HepG2 (cell line): ENCODE measurements around the gene IGFN1. TPM values are rescaled to one million over a fixed set of nuclear protein-coding genes. Genes with fewer than 3 reads are reported as not detected.

ENCODE experiments used
- ATAC-seq: fragments of 200-7000 bp; cut with Tn5 transposase; 3 replicates; pipeline ENCODE4 v1.9.1; 2020; ENCODE audit warnings: mild to moderate bottlenecking, moderate library complexity
- BruUV-seq: library from RNA; stranded (reverse); fragments of 400-500 nt; replicated peaks from 2 replicates; lab custom pipeline; 2021; lab: Mats Ljungman, UMichigan
- CTCF ChIA-PET: fragments of 300-600 bp; formaldehyde crosslinking; extraction: SDS; loops from one replicate; lab custom pipeline; 2021; ENCODE audit warnings: low total read pairs, inconsistent platforms, low intra/inter-chr PET ratio; lab: Yijun Ruan, JAX
- POLR2A ChIA-PET: fragments of 350-600 bp; sonication (Branson Sonifier 250); formaldehyde crosslinking; loops from one replicate; lab custom pipeline; 2020; ENCODE audit warnings: antibody characterized with exemption, inconsistent platforms; lab: Yijun Ruan, JAX
- DNase-seq: peaks from one replicate; pipeline ENCODE4 v3.0.0-alpha.2; 2015; ENCODE audit warnings: low spot score
- FAIRE-seq: peaks from 3 replicates; lab custom pipeline; 2011; peaks lifted over from hg19 to GRCh38; lab: Jason Lieb, UNC
- H2AFZ ChIP-seq: one replicate; pipeline ENCODE4 v1.6.1; 2011; ENCODE audit warnings: low read length, inconsistent platforms
- H3K27ac ChIP-seq: fragments of 300-600 bp; 3 replicates; pipeline ENCODE4 v1.8.0; 2011; ENCODE audit warnings: mixed run types, mild to moderate bottlenecking, mixed read lengths, low read length, inconsistent platforms; ENCODE audit not compliant: insufficient read depth; ENCODE audit errors: extremely low read length
- H3K27me3 ChIP-seq, 2 experiments: fragments of 200-600 bp in 1 of 2; 2 replicates in 1 of 2; 3 replicates in 1 of 2; pipeline versions ENCODE4 v1.6.0 to v1.8.0; 2011; ENCODE audit warnings: low read length in 2 of 2, mild to moderate bottlenecking in 2 of 2, moderate library complexity in 2 of 2, inconsistent platforms in 1 of 2; ENCODE audit not compliant: insufficient read depth in 2 of 2, control insufficient read depth in 1 of 2
- H3K36me3 ChIP-seq, 2 experiments: fragments of 200-600 bp in 1 of 2; replicated peaks in 1 of 2; 2 replicates in 1 of 2; 3 replicates in 1 of 2; pipeline versions ENCODE4 v1.5.1 to v1.8.0; 2011; ENCODE audit warnings: low read length in 2 of 2, inconsistent platforms in 1 of 2; ENCODE audit not compliant: insufficient read depth in 2 of 2, control insufficient read depth in 1 of 2
- H3K4me1 ChIP-seq: 2 replicates; pipeline ENCODE4 v1.5.1; 2012; ENCODE audit warnings: low read length, inconsistent platforms; ENCODE audit not compliant: insufficient read depth
- H3K4me2 ChIP-seq: 2 replicates; pipeline ENCODE4 v1.6.0; 2011; ENCODE audit warnings: low read depth, low read length, inconsistent platforms
- H3K4me3 ChIP-seq, 3 experiments: fragments of 200-600 bp in 1 of 3; sonication (generic), shearing (Covaris generic) in 1 of 3; replicated peaks in 1 of 3; 2 replicates each; pipeline ENCODE4 v1.5.1; 2011 to 2016; ENCODE audit warnings: low read length in 3 of 3, inconsistent platforms in 2 of 3, low read depth in 2 of 3, mild to moderate bottlenecking in 2 of 3, control low read depth in 1 of 3, mixed read lengths in 1 of 3; ENCODE audit not compliant: insufficient read depth in 1 of 3
- H3K79me2 ChIP-seq: one replicate; pipeline ENCODE4 v1.6.1; 2011; ENCODE audit warnings: low read length, inconsistent platforms; ENCODE audit not compliant: insufficient read depth
- H3K9ac ChIP-seq: 2 replicates; pipeline ENCODE4 v1.6.0; 2011; ENCODE audit warnings: mild to moderate bottlenecking, low read depth, low read length, inconsistent platforms; ENCODE audit not compliant: insufficient read depth
- H3K9me3 ChIP-seq: 2 replicates; pipeline ENCODE4 v1.5.1; 2012; ENCODE audit warnings: mild to moderate bottlenecking, low read length
- H4K20me1 ChIP-seq: 2 replicates; pipeline ENCODE4 v1.6.0; 2011; ENCODE audit warnings: inconsistent platforms, mild to moderate bottlenecking, low read length, moderate library complexity; ENCODE audit not compliant: insufficient read depth
- CSRNP1 ChIP-seq: sonication (generic); formaldehyde crosslinking; IDR thresholded peaks from 2 replicates; pipeline ENCODE4 v1.8.1; 2023; ENCODE audit warnings: mild to moderate bottlenecking, missing genetic modification reagents
- FOSL1 ChIP-seq: sonication (generic); formaldehyde crosslinking; IDR thresholded peaks from 2 replicates; pipeline ENCODE4 v1.9.0; 2021; ENCODE audit warnings: missing genetic modification reagents, borderline replicate concordance
- POGZ ChIP-seq: sonication (generic); formaldehyde crosslinking; IDR thresholded peaks from 2 replicates; pipeline ENCODE4 v1.4.0; 2020; ENCODE audit warnings: mild to moderate bottlenecking, missing genetic modification reagents
- REL ChIP-seq: sonication (generic); formaldehyde crosslinking; conservative IDR thresholded peaks from 2 replicates; pipeline ENCODE4 v1.8.0; 2022; ENCODE audit warnings: mild to moderate bottlenecking, missing genetic modification reagents, moderate library complexity
- ZNF232 ChIP-seq: sonication (generic); formaldehyde crosslinking; IDR thresholded peaks from 2 replicates; pipeline ENCODE4 v1.4.0; 2020; ENCODE audit warnings: missing genetic modification reagents, borderline replicate concordance
- ZNF354B ChIP-seq: sonication (generic); formaldehyde crosslinking; IDR thresholded peaks from 2 replicates; pipeline ENCODE4 v1.8.0; 2022; ENCODE audit warnings: mild to moderate bottlenecking, missing genetic modification reagents
- ZNF484 ChIP-seq: sonication (generic); formaldehyde crosslinking; IDR thresholded peaks from 2 replicates; pipeline ENCODE4 v1.5.1; 2020; ENCODE audit warnings: mild to moderate bottlenecking, low read depth, missing genetic modification reagents, borderline replicate concordance
- WGBS: methylation state at CpG from one replicate; pipeline ENCODE4 v1.1.6; 2017; ENCODE audit warnings: low lambda C conversion rate; 5-methylcytosine and 5-hydroxymethylcytosine counted together
- in situ Hi-C: cut with HindIII; loops from 2 replicates; pipeline ENCODE4 v1.10.0; 2017; ENCODE audit warnings: low pct_unique_long_range_greater_than_20kb; ENCODE audit not compliant: extremely low pct_ligation_motif_present
- intact Hi-C: fragments of 100-400 bp; cut with micrococcal nuclease; formaldehyde crosslinking; loops from one replicate; pipeline ENCODE4 v1.10.0; 2022; ENCODE audit not compliant: unreplicated experiment
- polyA plus RNA-seq, 8 experiments: library from polyadenylated mRNA; depleted of rRNA in 3 of 8; stranded (reverse) in 7 of 8; unstranded in 1 of 8; fragments of >200 nt; fragmentation: Illumina TruSeq in 4 of 8; extraction: Trizol in 4 of 8; gene quantifications; 2 replicates each; pipeline versions ENCODE4 v1.2.1 to v1.2.3, GENCODE V29; 2011 to 2016; ENCODE audit warnings: low read depth in 4 of 8, missing spikeins in 1 of 8, mixed read lengths in 1 of 8; ENCODE audit not compliant: insufficient read depth in 1 of 8
- total RNA-seq, 5 experiments: library from RNA; depleted of rRNA; stranded (reverse); fragments of >200 nt; fragmentation: Illumina TruSeq; extraction: Trizol; gene quantifications; 2 replicates each; pipeline ENCODE4 v1.2.3, GENCODE V29; 2016; ENCODE audit warnings: low read depth in 1 of 5
- TF ChIP-seq, protein P1 (sequence below): sonication (generic); formaldehyde crosslinking; IDR thresholded peaks from 2 replicates; pipeline ENCODE4 v1.4.0; 2020; ENCODE audit warnings: missing genetic modification reagents
- TF ChIP-seq, protein P2 (sequence below): sonication (generic); formaldehyde crosslinking; IDR thresholded peaks from 2 replicates; pipeline ENCODE4 v1.9.0; 2021; ENCODE audit warnings: missing genetic modification reagents, borderline replicate concordance
- TF ChIP-seq, protein P3 (sequence below): sonication (generic); formaldehyde crosslinking; IDR thresholded peaks from 2 replicates; pipeline ENCODE4 v1.4.0; 2020; ENCODE audit warnings: missing genetic modification reagents
- TF ChIP-seq, protein P4 (sequence below): sonication (generic); formaldehyde crosslinking; IDR thresholded peaks from 2 replicates; pipeline ENCODE4 v1.4.0; 2020; ENCODE audit warnings: low read depth, missing genetic modification reagents

The IGFN1 gene
- total and polyA plus RNA-seq, 2 of the 13 experiments (the other 11 are each of a cell fraction or from before 2014, with no cell fraction given) = 0.04 to 0.05 TPM

DNA sequence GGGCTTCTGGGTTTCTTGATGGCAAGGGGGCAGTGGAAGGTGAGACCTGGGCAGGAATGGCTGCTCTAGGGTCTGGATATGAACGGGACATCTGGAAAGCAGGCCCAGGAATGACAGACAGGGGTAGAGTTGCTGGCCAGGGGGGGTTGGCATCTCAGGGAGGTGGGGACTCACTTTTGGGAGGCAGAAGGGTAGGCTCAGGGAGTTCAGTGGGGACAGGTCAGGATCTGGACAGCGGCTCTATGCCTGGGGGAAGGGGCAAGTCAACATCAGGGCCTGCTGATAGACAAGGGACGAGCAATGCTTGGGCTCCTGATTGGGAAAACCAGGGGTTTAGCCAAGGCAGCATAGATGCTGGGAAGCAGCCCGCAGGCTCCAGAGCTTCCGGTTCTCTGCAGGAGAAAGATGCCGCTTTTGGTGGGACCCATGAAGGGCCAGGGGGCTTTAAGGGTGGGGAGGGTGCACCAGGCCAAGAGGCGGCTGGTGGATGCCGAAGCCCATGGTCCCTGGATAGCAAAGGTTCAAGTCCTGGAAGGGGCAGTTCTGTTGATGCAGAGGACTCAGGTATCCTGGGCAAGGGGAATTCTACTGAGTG is 21.9 kb downstream of the IGFN1 start (continued):
- TF ChIP-seq, protein P1, sequence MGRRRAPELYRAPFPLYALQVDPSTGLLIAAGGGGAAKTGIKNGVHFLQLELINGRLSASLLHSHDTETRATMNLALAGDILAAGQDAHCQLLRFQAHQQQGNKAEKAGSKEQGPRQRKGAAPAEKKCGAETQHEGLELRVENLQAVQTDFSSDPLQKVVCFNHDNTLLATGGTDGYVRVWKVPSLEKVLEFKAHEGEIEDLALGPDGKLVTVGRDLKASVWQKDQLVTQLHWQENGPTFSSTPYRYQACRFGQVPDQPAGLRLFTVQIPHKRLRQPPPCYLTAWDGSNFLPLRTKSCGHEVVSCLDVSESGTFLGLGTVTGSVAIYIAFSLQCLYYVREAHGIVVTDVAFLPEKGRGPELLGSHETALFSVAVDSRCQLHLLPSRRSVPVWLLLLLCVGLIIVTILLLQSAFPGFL (CRISPR knock-in tag) = no peak
- TF ChIP-seq, protein P2, sequence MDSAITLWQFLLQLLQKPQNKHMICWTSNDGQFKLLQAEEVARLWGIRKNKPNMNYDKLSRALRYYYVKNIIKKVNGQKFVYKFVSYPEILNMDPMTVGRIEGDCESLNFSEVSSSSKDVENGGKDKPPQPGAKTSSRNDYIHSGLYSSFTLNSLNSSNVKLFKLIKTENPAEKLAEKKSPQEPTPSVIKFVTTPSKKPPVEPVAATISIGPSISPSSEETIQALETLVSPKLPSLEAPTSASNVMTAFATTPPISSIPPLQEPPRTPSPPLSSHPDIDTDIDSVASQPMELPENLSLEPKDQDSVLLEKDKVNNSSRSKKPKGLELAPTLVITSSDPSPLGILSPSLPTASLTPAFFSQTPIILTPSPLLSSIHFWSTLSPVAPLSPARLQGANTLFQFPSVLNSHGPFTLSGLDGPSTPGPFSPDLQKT (CRISPR knock-in tag) = no peak
- TF ChIP-seq ZNF232 = no peak
- TF ChIP-seq POGZ = no peak

- H4K20me1 ChIP-seq = no peaks in the 10 kb centered on the region
- H3K27me3 ChIP-seq = peaks cover 0 to 34% of the 10 kb centered on the region in 2 experiments; a peak in 3 of 5 replicates
- no peaks in the 10 kb centered on the region for H3K36me3 ChIP-seq
- no peak overlapping the region for H3K27ac ChIP-seq
- BruUV-seq = no TSS peak
- H3K4me3 ChIP-seq = no peak overlapping the region
- no peak overlapping the region for H3K4me2 ChIP-seq
- DNase-seq = no peak
- H3K9ac ChIP-seq = no peak overlapping the region
- FAIRE-seq = no peak
- intact Hi-C loops (no loop called here), in situ Hi-C loops (no loop called here)
- no peak overlapping the region for H2AFZ ChIP-seq
- ChIA-PET POLR2A (no interaction called here), CTCF (no interaction called here)
- no peak for ATAC-seq
- H3K79me2 ChIP-seq = no peaks in the 10 kb centered on the region
- no peaks in the 10 kb centered on the region for H3K9me3 ChIP-seq
- H3K4me1 ChIP-seq = peaks cover 9% of the 10 kb centered on the region
- WGBS = under 1% methylated on average over 5 of the region's 6 CpGs
- TF ChIP-seq, protein P3, sequence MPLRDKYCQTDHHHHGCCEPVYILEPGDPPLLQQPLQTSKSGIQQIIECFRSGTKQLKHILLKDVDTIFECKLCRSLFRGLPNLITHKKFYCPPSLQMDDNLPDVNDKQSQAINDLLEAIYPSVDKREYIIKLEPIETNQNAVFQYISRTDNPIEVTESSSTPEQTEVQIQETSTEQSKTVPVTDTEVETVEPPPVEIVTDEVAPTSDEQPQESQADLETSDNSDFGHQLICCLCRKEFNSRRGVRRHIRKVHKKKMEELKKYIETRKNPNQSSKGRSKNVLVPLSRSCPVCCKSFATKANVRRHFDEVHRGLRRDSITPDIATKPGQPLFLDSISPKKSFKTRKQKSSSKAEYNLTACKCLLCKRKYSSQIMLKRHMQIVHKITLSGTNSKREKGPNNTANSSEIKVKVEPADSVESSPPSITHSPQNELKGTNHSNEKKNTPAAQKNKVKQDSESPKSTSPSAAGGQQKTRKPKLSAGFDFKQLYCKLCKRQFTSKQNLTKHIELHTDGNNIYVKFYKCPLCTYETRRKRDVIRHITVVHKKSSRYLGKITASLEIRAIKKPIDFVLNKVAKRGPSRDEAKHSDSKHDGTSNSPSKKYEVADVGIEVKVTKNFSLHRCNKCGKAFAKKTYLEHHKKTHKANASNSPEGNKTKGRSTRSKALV (CRISPR knock-in tag) = no peak
- TF ChIP-seq ZNF354B (CRISPR knock-in tag) (no peak), FOSL1 (CRISPR knock-in tag) (no peak), ZNF484 (CRISPR knock-in tag) (no peak), CSRNP1 (CRISPR knock-in tag) (no peak), REL (CRISPR knock-in tag) (no peak)
- TF ChIP-seq, protein P4, sequence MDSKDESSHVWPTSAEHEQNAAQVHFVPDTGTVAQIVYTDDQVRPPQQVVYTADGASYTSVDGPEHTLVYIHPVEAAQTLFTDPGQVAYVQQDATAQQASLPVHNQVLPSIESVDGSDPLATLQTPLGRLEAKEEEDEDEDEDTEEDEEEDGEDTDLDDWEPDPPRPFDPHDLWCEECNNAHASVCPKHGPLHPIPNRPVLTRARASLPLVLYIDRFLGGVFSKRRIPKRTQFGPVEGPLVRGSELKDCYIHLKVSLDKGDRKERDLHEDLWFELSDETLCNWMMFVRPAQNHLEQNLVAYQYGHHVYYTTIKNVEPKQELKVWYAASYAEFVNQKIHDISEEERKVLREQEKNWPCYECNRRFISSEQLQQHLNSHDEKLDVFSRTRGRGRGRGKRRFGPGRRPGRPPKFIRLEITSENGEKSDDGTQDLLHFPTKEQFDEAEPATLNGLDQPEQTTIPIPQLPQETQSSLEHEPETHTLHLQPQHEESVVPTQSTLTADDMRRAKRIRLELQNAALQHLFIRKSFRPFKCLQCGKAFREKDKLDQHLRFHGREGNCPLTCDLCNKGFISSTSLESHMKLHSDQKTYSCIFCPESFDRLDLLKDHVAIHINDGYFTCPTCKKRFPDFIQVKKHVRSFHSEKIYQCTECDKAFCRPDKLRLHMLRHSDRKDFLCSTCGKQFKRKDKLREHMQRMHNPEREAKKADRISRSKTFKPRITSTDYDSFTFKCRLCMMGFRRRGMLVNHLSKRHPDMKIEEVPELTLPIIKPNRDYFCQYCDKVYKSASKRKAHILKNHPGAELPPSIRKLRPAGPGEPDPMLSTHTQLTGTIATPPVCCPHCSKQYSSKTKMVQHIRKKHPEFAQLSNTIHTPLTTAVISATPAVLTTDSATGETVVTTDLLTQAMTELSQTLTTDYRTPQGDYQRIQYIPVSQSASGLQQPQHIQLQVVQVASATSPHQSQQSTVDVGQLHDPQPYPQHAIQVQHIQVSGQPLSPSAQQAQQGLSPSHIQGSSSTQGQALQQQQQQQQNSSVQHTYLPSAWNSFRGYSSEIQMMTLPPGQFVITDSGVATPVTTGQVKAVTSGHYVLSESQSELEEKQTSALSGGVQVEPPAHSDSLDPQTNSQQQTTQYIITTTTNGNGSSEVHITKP (CRISPR knock-in tag) = no peak
Observed at GRCh38 chr1:201213106-201213770, 22.6 kb downstream of the IGFN1 start.
